GM18861 (cell line): ENCODE results near the gene SDR39U1.
"Not testable (repeated sequence)": the region's sequence is repeated elsewhere in the genome, so short reads cannot be mapped to it uniquely, and the experiment has no call there.

Experiments
- ATAC-seq: cut with Tn5 transposase; IDR thresholded peaks from one replicate; pipeline ENCODE4 v1.9.1; 2021; ENCODE audit not compliant: unreplicated experiment

Gene SDR39U1, protein sequence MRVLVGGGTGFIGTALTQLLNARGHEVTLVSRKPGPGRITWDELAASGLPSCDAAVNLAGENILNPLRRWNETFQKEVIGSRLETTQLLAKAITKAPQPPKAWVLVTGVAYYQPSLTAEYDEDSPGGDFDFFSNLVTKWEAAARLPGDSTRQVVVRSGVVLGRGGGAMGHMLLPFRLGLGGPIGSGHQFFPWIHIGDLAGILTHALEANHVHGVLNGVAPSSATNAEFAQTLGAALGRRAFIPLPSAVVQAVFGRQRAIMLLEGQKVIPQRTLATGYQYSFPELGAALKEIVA

DNA sequence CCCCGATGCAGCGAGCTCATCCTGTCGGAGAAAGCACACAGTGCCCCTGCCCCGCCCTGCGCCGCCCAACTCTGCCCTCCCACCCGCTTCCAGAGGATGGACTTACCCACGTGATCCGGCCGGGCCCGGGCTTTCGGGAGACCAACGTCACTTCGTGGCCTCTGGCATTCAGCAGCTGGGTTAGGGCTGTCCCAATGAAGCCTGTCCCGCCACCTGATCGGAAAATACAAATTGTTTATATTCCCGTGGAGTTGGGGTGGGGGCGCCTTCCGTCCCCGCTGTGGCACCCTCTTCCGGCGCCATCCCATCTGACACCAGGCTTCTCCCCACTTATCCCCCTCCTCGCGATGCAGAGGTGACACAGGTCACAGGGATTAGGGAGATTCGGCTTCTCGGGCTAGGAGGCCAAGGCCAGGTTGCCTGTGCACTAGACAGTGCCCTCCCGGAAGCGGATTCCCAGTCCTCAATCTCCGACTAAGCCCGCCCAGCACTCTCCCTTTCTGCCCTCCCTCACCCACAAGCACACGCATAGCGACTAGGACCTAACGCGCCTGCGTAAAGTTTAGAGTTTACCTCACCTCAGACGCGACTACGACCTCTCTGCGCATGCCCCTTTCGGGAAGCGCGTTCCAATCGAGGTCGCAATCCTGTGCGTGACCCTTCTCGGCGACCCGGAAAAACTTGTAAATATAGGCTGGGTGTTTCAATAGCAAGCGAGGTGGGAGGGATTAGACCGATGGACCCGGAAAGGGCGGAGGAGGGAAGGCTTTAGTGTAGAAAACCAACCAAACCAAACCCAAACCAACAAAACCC, at the start of gene SDR39U1:
SDR39U1 (minus strand) TSS at position 537 of the 813 bp plus-strand sequence; CDS start at position 530, 7 bp downstream.
- peak; percentile 88 for ATAC-seq

DNA sequence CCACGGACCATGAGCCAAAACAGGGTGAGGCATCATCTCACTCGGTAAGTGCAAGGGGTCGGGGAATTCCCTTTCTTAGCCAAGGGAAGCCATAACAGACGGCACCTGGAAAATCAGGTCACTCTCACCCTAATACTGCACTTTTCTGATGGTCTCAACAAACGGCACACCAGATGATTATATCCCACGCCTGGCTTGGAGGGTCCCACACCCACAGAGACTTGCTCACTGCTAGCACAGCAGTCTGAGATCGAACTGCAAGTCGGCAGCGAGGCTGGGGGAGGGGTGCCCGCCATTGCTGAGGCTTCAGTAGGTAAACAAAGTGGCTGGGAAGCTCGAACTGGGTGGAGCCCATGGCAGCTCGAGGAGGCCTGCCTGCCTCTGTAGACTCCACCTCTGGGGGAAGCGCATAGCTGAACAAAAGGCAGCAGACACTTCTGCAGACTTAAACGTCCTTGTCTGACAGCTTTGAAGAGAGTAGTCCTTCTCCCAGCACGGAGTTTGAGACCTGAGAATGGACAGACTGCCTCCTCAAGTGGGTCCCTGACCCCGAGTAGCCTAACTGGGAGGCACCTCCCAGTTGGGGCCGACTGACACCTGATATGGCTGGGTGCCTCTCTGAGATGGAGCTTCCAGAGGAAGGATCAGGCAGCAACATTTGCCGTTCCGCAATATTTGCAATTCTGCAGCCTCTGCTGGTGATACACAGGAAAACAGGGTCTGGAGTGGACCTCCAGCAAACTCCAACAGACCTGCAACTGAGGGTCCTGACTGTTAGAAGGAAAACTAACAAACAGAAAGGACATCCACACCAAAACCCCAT, 49.2 kb upstream of the SDR39U1 start:
- ATAC-seq = not testable (repeated sequence)

DNA sequence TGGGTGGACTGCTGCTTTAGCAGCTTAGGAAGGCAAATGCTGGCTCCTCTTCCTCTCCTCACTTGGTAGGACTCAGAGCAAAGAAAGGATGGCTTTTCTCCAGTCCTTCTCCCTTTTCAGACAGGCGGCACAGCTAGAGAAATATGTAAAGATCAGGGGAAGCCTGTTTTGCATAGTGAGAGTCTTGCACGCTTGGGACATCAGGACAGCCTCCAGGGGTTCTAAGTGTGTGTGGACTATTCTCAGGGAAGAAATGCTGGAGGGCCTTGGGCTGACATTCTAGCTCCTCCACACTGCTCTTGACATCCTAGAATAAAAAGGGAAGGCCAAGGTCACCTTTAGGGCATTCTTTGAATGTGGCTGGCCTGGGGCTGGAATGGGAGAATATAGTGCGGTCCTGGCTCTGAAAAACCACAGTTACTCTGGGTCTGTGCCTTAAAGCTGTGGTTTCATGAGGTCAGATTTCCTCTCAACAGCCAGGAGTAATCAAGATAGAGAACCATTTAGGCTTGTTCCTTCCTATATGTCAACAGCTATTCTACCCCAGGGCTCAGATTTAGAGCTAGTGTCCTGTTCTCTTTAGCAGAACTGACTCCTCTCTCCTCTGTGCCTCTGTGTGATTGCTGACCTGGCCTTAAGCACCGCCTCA, 41.2 kb upstream of the SDR39U1 start:
- ATAC-seq = no peak

DNA sequence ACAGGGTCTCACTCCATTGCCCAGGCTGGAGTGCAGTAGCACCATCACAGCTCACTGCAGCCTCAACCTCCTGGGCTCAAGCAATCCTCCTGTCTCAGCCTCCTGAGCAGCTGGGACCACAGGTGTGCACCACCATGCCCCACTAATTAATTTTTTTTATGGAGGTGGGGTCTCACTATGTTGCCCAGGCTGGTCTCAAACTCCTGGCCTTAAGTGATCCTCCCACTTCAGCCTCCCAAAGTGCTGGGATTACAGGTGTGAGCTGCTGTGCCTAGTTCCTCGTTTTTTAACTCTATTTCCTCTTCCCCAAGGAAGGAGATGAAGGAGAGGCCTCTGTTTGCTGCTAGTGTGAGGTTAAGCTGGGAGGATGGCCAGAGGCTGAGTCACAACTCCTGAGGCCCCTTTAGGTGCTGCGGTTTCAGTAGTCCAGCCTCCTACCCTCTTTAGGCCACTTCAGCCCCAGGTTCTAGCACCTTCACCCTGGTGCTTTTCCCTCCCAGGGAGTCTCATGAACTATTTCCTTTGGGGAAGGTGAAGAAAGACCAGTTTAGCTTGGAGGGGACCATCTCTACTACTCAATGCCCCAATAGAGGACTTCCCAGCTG, 40.2 kb upstream of the SDR39U1 start:
- ATAC-seq = not testable (repeated sequence)

DNA sequence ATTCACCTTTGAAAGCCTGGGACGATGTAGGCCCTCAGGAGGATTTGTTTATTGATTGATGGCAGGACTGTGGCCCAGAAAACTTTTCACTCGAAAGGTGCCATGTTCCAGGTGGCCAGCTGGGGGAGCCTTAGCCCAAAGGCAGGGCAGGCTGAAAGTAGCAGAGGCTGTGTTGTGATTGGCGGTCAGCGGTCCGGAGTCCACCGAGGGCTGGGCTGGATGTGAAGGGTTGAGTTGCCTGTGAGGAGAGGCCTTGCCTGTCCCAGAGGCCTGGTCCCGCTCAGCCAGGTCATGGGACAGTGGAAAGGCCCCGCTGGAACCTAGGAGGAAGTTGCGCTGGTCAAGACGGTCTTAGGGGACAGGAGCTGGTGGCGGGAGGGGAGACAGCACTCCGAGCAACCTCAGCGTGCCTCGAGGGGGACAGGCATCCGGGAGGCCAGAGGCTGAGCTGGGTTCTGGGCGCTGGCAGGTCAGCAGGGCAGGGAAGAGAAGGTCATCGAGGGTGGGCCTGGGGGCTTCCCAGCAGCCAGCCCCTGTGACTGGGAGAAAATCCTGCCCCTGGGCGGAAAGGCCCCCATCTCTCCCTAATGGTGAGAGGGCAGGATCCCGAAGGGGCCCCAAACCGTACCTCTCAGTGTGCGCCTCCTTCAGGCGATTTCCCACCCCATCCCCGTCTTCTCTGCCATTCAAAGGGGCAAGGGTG, 39.2 kb upstream of the SDR39U1 start:
- ATAC-seq = peak; percentile 77

DNA sequence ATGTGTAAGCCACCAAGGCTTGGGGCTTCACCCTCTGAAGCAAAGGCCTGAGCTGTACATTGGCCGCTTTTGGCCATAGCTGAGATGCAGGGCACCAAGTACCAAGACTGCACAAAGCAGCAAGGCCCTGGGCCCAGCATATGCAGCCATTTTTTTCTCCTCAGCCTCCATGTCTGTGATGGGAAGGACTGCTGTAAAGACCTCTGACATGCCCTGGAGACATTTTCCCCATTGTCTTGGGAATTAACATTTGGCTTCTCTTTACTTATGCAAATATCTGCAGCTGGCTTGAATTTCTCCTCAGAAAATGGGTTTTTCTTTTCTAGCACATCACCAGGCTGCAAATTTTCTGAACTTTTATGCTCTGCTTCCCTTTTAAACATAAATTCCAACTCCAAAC, 37.4 kb upstream of the SDR39U1 start:
- ATAC-seq = not testable (repeated sequence)

DNA sequence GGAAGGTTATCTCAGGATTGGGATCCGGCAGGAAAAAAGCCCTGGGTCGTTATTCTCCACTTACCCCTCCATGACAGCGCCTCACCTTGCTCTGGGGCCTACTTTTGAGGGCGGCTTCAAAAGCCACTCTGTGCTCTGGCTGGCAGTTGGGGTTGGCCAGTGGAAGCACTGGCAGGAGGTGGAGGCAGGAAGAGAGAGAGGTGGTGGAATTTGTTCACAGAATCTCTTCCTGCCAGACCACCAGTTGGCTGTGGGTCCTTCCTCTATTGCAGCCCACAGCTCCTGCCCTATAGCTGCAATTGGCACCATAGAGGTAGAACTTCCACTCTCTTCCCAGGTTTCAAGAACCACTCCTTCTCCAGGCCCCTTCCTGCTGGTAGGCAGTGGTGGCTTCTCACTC, 32.7 kb upstream of the SDR39U1 start:
- ATAC-seq = no peak

DNA sequence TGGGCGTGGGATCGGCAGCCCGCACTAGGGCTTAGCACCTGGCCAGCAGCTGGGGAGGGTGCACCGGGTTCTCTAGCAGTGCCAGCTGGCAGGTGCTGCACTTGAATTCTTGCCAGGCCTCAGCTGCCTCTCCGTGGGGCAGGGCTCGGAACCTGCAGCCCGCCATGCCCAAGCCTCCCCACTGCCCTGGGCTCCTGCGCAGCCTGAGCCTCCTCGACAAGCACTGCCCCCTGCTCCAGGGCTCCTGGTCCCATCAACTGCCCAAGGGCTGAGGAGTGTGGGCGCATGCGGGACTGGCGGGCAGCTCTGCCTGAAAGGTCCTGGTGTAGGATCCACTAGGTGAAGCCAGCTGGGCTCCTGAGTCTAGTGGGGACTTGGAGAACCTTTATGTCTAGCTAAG, 30.6 kb upstream of the SDR39U1 start:
- no peak for ATAC-seq

DNA sequence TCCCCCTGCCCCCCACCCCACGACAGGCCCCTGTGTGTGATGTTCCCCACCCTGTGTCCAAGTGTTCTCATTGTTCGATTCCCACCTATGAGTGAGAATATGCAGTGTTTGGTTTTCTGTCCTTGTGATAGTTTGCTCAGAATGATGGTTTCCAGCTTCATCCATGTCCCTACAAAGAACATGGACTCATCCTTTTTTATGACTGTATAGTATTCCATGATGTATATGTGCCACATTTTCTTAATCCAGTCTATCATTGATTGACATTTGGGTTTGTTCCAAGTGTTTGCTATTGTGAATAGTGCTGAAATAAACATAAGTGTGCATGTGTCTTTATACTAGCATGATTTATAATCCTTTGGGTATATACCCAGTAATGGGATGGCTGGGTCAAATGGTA, 27.9 kb upstream of the SDR39U1 start:
- not testable (repeated sequence) for ATAC-seq

DNA sequence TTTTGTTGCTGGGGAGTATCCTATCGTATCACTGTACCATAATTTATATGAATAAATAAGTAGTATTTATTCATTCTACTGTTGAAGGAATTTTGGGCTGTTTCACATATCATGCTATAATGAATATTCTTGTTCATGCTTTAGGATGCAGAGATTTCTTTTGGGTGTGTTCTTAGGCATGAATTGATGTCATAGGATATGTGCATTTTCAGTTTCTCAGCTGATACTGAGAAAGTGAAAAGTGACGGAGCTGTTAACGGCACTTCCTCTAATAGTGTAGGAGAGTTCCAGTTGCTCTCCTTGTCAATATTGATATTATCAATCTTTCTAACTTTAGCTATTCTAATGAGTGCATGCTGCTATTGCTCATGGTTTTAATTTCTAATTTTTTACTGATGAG, 23.2 kb upstream of the SDR39U1 start:
- no peak for ATAC-seq

DNA sequence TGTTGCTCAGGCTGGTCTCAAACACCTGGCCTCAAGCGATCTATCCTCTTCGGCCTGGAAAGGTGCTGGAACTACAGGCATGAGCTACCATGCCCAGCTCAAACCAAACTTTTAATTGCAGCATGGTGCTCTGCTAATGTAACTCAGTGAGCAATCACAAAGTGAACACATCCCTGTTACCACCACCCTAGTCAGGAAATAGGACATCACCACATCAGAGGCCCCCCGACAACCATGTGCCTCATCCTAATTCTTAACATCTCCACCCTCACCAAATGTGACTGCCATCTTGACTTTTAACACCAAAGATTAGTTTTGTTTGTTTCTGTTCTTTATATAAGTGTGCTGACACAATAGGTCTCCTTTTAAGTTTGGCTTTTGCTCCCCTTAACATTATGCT, 22.8 kb upstream of the SDR39U1 start:
- no peak for ATAC-seq

DNA sequence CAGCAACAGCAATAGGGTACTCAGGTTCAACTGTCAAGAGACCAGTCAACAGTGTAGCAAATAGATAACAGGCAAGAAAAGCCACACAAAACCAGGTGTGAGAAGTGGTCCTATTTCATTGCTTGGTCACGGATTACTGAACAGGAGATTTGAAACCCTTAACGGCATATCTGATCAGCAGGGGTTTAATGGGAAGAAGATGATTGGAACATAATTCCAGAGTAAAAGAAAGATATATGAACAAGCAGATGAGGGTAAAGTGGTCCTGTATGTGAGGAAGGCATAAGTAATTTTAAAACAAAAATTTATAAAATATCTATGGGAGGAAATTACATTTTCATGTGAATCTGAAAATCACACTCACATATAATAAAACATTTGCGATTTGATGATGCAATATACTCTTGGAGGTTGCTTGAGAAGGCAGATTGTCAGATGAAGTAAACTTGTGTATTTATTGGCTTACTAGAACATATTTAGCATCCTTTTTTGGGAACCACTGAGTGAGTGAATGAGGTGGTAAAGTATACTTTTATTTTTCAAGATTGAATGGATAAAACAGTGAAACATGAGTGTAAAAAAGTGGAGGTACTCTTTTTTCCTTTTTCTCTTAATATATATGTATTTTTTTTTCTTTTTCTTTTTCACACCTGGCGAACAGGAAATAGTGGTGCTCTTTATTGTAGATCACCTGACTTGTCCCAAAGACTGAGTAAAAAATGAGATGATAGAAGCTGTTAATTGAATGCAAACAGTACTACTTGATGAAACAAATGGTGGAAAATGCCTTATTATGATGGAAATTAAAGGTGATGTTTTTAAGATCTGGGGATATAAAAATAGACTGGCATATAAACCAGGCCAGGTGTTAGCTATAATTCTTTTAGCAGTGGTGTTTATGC, 21.6 kb upstream of the SDR39U1 start:
- no peak for ATAC-seq

DNA sequence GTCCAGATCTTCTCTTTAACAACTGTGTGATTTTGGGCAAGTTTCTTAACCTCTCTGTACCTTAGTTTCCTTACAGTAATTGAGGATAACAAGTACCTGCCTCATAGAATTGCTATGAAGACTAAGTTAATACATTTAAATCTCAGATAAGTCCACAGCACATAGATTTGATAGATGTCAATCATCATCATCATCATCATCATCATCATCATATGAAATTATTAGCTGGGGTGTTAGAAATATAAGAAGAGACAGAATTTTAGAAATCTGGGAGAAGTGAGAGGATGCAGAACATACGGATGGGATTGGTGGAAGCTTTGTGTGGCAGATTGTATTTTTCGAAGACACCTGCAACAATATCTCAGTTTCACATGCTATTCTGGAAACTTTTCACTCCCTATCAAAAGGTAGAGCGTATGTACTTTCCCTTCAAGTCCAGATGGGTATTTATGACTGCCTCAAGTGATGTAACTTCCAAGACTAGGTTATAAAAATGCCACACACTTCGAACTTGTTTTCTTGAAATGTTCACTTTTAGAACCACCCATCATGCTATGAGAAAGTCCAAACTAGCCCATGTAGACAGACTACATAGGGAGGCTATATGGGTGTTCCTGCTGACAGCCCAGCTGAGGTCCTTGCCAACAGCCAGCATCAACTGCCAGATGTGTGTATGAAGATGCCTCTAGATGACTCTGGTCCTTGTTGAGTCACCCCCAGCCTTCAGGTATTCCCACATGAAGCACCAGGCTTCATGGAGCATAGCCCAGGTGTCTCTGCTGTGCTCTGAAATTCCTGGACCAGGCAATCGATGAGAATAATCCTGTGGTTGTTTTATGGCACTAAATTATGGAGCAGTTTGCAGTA, 20.7 kb upstream of the SDR39U1 start:
- no peak for ATAC-seq

DNA sequence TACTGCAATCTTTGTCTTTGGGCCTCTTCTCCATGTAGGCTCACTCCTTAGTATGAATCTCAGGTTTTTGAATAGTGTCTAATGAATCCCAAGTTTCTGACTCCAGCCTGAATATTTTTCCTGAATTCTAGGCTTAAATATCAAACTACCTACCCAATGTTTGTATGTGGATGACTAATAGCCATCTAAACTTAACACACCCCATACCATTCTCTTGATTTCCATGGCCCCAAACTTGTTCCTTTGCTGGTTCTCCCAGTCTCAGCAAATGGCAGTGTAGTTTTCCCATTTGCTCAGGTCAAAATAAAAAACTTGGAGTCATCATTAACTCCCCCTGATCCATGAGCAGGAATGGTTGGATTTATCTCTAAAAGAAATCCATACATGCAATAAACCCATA, 18.8 kb upstream of the SDR39U1 start:
- ATAC-seq = no peak

DNA sequence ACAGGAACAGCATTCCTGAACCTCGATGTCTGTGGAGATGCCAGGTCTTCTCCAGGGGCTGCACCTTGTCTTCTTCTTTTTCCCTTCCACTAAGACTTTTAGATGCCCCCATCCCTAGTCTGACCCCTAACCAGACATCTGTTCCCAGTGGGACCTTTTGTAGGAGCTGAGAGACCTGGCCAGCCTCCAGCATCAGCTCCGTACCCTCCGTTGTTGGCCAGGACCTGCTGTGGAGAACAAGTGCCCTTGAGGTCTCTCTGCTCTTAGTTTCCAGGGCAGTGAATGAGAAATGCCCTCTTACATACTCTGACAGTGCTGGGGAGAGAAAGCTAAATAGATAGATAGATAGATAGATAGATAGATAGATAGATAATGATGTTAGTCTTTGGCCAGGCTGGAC, 16.8 kb upstream of the SDR39U1 start:
- no peak for ATAC-seq

DNA sequence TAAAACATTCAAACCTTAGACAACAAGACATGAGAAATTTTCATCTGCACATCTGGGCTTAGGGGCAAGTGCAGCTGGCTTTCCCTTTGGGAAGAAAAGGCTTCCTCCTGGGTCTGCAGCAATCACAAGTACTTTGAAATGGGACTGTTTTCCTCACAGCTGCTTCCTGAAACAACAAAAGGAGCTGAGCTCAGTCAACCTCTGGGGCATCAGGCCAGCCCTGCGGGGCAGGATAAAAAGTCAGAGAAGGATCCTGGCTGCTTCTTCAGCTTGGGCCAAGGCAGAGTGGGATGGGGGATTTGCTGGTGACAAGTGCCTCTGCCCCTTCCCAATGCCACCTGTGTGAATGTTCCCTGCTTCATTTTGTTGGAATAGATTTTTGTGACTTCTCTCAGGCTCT, 16.2 kb upstream of the SDR39U1 start:
- ATAC-seq = no peak

DNA sequence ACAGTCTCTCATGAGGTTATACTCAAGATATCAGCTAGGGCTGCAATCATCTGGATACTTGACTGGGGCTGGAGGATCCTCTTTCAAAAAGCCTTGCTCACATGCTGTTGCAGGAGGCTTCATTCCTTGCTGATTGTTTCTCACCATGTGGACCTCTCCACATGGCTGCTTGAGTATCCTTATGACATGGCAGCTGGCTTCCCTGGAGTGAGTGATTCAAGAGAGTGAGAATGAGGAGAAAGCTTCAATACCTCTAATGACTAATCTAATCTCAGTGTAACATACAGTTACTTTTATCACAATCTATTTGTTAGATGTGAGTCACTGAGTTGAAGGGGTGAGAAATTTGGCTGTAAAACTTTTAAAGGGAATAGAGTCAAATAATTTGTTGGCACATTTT, 14.4 kb upstream of the SDR39U1 start:
- no peak for ATAC-seq

DNA sequence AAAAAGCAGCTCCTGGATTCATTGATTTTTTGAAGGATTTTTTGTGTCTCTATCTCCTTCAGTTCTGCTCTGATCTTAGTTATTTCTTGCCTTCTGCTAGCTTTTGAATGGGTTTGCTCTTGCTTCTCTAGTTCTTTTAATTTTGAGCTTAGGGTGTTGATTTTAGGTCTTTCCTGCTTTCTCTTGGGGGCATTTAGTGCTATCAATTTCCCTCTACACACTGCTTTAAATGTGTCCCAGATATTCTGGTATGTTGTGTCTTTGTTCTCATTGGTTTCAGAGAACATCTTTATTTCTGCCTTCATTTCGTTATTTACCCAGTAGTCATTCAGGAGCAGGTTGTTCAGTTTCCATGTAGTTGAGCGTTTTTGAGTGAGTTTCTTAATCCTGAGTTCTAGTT, 8.3 kb upstream of the SDR39U1 start:
- ATAC-seq = not testable (repeated sequence)
